Suprapubic skin (tissue), 3 donors: ENCODE data around the gene COL5A1.

ENCODE experiments used
- CTCF ChIP-seq, 2 donors: fragments of 200-600 bp in 1 of 2; fragments of 450-650 bp in 1 of 2; sonication (generic) in 1 of 2; IDR thresholded peaks; one replicate each; pipeline ENCODE4 v1.5.1; 2016 to 2019; ENCODE audit warnings: antibody characterized with exemption in 2 of 2, mild to moderate bottlenecking in 1 of 2, moderate library complexity in 1 of 2
- POLR2AphosphoS5 ChIP-seq, 3 donors: sonication (generic); formaldehyde crosslinking; IDR thresholded peaks; one replicate each; pipeline ENCODE4 v1.6.1; 2017; ENCODE audit warnings: antibody characterized with exemption in 3 of 3

DNA sequence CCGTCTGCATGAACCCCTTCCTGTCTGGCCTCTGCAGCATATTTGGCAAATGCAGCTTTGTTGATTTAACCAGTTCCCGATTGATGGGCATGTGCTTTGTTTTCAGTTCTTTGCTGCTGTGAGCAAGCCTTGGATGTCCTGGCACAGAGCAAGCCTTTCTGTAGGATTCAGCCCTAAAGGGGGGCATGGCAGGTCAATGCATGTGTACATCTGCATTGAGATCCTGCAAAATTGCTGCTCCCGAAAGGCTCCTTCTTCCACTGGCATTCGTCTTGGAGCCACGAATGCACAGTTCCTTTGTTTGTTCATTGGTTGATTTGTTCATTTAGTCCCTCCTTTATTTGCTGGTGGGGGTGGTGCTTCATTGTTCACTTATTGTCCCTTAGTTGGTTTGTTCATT lies 34.8 kb downstream of the COL5A1 start:
- TF ChIP-seq CTCF (IDR thresholded peaks at IDR 0.05) (no peak), POLR2AphosphoS5 (IDR thresholded peaks at IDR 0.05) (no peak)
